ENCODE data around the gene ABCC11. TPM values are rescaled to one million over a fixed set of nuclear protein-coding genes. Genes with fewer than 3 reads are reported as not detected.

The ABCC11 gene
- polyA plus RNA-seq, 4 donors: 0.23 to 0.60 (median 0.32) TPM

DNA sequence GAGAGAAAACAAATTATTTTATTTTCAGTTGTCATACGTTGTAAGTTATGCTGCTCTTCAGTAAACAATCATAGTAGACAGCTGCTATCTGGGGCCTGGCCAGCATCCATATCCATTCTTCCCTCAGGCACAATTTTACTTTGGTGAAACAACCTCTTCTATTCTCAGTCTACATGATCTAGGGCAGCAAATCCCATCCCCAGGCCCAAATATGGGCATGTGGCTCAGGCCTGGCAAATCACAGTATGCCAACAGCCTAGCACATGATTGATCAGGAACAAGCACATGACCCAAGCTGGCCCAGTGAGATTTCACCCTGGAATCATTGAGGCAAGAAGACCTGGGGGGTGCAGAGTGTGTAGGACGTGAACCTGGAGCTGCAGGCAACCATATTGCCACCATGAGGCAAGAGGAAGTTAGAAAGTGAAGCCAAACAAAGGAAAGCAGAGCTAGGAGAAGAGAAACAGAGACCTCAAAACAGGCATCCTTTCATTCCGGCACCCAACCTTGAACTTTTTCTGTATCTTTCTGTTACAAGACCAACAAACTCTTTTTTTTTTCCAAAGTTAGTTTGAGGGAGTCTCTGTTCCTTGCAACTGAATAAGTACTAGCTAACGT is 81.3 kb downstream of the ABCC11 start:
- DNase-seq (ENCODE audit: low read depth in 4 of 4, low spot score in 2 of 4): no peak

DNA sequence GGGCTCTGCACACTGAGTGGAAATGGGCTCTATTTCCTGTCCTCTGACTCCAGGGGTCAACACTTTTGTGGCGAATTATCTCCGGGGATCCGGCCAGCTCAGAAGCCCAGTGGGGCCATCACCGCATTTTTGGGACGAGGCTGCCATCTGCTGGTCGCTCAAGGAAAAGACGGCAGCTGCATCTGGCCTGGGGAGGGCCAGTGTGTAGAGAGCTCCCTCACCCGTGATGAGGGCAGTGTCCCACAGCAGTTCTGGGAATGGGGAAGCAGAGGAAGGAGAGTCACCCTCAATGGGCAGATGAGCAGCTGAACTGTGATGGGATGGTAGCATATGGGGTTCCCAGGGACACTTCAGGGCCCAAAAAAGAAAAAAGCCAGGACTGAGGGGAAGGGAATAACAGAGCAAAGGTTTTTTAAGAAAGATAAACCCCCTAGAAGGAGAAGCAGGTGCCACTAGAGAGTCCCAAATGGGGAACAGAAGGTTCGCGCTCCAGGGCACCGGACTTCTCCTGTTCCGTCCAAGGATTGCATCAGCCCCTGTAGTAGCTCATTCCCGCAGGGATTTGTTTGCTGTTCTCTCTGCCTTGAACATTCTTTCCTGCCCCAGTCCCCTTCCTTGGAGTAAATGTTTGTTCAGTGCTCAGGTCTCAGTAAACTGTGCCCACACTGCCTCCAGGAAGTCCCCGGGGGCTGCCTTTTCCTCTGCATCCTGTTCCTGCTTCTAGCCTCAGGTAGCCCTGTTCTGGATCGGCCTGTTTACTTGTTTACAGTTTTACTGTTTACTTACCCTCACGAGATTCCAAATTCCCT is 82.2 kb downstream of the ABCC11 start:
- DNase-seq (ENCODE audit: low read depth in 4 of 4, low spot score in 2 of 4): peak in 3 of 4 donors; percentile 18 to 34 (median 19)

DNA sequence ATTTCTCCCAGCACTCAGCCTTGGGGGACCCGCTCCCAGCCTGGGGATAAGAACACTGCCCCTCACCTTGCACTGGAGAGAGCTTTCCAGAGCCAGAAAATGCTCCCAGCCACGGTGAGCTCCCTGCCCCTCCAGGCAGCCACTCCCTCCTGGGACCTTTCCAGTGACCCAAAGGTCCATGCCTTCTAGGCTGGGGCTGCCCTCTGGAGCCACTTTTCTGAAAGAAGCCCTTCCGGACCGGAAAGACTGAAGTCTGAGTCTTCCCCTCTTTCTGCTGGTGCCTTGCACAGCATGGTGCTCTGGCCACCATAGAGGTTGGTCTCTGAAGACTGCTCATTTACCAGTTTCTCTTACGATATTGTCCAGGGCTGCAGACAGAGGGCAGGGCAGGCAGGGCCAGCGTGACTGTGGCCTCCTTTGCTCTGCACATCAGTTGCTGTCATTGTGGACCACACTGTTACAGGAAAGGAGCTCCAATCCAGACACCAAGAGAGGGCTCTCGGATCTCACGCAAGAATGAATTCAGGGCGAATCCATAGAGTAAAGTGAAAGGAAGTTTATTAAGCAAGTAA is 84.4 kb downstream of the ABCC11 start:
- no peak for DNase-seq (ENCODE audit: low read depth in 4 of 4, low spot score in 2 of 4)

DNA sequence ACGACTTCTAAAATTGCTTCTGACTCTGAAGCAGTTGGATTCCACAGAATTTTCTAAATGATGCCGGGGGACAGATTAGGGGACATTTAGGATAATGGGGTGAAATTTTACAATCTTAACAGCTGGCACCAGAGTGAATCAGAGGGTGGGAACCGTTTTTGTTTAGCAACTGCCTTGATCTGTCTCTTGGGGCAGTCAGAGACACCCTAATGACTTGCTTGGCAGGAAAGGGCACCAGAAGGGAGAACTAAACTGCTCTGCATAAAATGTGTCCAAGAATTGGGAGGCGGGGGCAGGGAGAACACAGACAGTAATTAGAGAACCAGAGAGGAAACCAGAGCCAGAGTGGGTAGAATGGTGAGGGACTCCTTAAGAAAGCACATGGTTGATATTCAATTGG is 85.4 kb downstream of the ABCC11 start:
- DNase-seq (ENCODE audit: low read depth in 4 of 4, low spot score in 2 of 4): no peak

DNA sequence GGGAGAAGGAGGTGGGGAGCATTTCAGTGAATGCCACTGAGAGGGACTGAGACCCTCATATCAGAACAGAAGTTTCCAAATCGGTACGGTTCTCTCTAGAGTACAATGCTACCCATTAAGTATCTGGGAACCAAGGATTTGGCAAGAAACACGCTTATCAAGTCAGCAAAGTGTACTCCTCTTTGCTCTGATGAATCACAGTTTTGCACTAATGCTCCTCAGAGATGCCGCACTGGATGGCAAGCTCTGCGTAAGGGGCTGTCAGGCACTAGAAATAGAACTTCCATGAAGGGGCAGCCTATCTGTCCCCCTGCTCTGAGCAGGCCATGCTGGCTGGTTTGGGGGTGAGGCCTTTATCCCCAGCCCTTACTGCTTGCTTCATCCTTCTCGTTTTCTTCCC is 86.8 kb downstream of the ABCC11 start:
- DNase-seq (ENCODE audit: low read depth in 4 of 4, low spot score in 2 of 4): no peak

DNA sequence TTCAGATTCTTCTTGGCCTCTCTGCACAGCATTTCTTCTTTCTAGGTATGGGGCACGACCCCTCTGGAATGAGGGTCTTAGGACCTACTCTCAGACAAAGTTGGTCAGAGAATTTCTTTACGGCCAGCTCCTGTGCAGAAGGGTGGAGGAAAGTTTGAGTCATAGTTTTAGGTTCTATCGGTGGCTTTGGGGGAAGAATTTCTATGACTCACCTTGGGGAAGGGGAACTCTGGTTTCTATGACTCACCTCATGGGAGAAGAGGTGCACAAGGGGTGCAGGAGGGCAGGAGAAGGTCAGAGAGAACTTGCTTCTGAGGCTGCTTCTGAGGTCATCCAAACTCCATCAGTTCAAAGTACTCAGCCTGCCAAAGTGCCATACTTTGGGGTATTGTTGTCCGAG is 89.0 kb downstream of the ABCC11 start:
- DNase-seq (ENCODE audit: low read depth in 4 of 4, low spot score in 2 of 4): no peak

DNA sequence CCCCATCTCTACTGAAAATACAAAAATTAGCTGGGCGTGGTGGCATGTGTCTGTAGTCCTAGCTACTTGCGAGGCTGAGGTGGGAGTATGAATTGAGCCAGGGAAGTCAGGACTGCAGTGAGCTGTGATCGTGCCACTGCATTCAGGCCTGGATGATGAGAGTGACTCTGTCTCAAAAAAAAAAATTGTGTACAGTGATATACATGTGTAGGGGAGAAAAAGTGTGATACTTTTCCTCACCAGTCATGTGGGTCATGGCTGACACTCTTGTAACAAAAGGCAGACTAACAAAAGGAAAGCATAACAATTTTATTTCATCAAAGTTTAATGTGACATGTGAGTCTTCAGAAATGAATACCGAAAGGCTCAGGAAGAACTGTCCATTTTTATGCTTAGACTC is 89.5 kb downstream of the ABCC11 start:
- no peak for DNase-seq (ENCODE audit: low read depth in 4 of 4, low spot score in 2 of 4)

DNA sequence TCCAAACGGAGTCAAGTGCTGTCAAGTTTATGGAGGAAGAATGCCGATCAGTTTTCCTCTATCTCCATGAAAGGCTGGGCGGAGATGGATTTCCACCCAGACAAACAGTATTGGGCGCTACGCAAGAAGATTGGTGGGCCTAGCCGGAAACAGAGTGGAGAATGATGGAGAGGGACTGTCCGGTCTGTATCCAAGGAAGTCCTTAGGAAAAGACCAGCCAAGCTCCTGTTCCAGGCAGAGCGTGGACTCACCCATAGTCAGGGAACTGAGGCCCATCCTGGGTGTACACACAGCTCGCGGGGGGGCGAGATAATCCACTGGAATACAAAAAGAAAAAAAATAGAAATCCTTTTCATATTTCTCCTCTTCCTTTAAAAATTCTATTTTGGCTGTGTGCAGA is 90.0 kb downstream of the ABCC11 start:
- no peak for DNase-seq (ENCODE audit: low read depth in 4 of 4, low spot score in 2 of 4)

DNA sequence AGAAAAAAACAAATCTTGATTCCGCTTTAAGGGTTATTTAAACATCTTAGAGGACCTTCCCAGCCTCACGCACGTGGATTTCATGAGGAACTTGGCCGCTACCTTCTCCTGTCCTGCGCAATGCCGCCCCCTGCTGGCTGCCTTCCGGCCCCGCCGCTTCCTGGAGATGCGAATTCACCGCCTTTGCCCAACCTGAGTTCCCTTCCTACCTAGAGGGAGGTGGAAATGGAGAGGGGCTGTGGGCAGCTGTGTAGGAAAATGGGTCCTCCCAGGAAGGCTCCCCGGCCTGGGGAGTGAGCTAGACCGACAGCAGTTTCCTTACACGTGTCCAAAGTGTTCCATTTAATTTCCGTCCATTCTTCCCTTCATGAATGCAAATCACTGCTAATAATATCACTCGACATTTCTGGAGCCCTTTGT is 90.5 kb downstream of the ABCC11 start:
- peak; percentile 27 to 54 (median 39) for DNase-seq (ENCODE audit: low read depth in 4 of 4, low spot score in 2 of 4)

DNA sequence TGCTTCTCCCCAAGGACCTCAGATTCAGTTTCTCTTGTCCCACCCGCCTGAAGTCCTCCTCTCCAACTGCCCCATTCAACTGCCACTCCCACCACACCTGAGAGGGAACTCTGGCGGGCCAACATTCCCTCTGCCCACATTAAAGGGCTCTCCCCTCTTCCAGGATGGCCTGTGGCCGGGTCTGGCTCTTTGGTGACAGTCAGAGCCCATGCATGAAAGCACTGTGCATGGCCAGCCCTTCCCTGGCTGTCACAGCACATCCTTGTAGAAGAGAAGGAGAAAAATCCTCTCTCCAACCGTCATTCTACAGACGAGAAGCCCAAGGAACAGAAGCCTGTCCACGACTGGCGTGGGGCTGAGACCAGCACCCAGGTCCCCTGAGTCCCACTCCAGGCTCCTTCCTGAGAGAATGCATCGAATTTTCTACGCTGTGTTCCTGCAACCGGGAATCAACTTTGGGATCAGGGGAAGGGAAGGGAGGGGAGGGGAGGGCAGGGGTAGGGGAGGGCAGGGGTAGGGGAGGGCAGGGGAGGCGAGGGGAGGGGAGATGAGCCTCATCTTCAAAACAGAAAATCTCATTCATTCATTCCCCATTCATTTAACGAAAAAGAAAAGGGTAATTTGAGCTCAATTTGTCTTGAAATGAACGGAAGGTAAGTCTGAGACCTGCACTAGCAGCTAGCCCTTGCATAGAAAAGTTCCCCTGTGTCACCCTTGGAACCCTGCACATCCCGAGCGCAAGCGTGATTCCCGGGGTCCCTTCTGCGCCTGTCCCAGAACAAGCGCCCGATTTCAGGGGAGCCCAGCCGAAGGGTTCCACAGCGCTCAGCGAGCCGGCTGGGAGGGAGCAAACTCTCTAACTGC is 91.2 kb downstream of the ABCC11 start, which contains the start of gene ABCC12:
ABCC12 (minus strand) TSS at position 68 of the 864 bp plus-strand sequence. CDS start 9,569 bp downstream, outside the sequence.
- DNase-seq (ENCODE audit: low read depth in 4 of 4, low spot score in 2 of 4): no peak

DNA sequence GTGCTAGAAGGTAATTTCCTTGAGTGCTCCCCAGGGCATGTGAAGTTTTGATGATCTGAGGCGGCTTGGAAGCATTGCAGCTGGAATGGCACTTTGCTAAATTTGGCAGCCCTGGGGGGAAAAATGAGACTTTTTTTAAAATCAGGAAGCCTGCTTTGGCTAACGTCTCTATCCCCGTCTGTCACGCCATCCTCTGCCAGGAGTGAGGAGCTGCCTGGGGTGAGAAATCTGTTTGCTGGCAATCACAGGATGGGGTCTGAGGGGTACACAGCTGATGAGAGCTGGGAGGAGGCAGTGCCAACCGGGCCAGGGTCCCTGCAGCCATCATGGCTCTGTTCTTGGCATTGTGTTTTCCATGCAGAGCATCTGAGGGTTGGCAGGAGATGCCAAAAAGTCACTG is 93.6 kb downstream of the ABCC11 start:
- DNase-seq (ENCODE audit: low read depth in 4 of 4, low spot score in 2 of 4): no peak

DNA sequence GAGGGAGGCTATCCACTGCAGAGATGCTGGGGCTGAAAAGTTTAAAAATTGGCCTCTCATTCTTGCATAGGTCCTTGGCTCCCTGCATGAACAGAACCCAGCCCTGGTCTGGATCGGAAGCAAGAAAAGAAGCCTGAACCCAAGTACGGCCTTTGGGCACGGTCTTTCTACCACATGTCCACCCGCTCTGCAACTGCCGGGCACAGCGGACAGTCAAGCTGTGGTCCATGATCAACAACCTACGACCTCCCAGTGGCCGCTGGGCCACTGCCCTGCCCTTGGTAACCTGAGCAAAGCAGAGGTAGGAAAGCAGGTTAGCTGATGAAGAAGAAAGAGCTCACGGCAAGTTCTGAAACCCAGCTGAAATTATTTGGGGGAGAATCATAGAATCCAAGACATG is 95.1 kb downstream of the ABCC11 start:
- DNase-seq (ENCODE audit: low read depth in 4 of 4, low spot score in 2 of 4): no peak

DNA sequence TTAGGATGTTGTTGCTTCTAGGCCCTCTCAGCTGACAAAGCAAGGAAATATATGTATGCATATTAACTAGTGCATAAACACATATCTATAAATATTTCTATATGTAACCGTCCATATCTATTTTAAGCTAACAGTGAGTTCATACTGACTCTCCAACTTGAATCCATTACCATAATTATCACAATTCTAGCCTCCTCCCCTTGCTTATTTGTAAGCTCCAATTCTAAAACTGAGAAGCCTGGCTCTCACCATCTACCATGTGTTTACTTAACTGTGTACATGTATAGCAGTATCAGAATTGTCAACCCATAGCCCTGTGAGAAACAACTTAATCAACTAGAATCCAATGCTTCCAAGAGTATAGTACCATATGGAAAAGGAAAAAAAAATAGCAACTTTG is 96.6 kb downstream of the ABCC11 start:
- DNase-seq (ENCODE audit: low read depth in 4 of 4, low spot score in 2 of 4): no peak

DNA sequence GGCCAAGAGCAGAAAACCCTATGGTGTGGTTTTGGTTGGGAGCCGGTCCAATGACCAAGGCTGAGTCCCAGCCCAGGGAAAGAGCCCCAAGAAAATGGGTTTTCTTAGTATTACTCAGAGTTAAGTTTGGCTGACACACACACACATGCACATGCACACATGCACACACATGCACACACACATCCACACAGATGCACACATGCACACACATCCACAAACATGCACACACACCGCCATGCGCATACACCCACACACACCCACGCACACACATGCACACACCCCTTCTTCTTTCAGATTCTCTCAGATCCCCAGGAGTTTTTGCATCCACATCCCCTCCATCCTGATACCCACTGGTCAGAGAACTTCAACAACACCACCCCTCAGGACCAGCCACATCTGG is 100.6 kb downstream of the ABCC11 start:
- no peak for DNase-seq (ENCODE audit: low read depth in 4 of 4, low spot score in 2 of 4)

DNA sequence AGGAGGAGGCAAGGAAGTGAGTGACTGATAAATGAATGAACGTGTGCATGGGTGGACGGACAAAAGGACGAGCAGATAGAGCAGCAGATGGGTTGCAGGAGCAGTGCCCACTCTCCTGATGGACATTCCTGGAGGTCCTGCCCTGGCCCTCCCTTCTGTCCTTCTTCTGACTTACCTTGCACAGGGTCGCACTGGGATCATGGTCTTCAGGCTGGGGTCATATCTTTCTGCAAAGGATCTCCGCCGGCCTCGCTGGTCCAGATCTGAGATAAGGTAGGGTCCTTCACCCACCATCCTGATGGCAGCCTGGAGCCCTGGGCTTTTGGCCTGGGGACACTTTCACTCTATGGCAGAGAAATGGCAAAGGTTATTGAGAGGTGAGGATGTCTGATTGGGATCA is 101.2 kb downstream of the ABCC11 start:
- DNase-seq (ENCODE audit: low read depth in 4 of 4, low spot score in 2 of 4): no peak

DNA sequence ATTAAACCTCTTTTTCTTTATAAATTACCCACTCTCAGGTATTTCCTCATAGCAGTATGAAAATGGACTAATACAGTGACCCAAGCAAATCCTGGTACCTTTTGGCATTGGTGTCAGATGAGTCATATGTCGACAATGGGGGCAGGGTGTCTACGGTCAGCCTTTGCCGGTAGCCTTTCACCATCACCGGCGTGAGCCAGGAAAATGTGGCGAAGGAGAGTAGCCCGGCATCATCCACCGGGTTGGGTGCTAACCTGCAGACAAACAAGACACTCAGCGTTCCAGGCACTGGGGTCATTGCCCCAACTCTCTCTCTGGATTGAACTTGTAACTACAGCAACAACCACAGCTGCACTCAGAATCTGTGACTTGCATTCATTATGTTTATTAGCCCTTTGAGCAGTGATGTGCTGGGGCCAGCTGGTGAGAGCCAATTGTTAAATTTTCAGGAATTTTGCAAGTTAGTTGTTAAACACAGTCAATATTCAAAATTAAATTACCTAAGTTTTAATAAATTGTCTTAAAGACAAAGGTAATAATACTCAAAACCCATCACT is 103.4 kb downstream of the ABCC11 start:
- no peak for DNase-seq (ENCODE audit: low read depth in 4 of 4, low spot score in 2 of 4)

DNA sequence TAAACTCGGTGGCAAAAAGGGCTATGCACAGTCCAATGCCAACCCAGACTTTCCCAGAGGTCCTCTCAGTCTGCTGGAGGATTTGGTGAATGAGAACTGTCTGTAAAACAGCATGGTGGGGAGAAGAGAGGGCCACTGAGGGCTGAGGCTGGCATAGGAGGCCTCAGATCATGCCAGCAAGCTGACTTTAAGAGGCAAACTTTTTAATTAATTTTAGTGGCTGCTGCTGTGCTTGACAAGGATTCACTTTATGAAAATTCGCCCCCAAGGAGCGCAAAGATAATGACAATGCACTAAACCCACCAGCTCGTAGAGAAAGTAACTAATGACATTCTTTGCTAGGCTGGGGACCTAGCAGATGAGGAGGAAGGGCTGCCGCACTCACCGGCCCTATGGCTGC is 106.5 kb downstream of the ABCC11 start:
- no peak for DNase-seq (ENCODE audit: low read depth in 4 of 4, low spot score in 2 of 4)

DNA sequence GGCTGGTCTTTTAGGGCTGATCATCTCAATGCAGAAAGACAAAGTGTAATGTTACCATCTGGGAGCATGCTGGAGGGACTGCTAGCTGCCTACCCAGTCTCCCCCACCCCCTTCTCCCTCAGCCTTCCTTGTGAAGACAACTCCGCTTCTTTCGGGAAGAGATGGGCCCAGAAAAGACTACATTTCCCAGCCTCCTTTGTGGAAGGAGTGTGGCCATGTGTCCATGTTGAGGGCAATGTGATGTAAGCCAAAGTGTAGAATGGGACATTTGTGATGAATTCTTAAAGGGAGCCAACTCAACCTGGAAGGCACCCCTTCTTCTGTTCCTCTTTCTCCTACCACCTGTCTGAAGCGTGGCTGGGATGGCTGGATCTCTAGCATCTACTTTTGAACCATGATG is 107.8 kb downstream of the ABCC11 start:
- no peak for DNase-seq (ENCODE audit: low read depth in 4 of 4, low spot score in 2 of 4)

DNA sequence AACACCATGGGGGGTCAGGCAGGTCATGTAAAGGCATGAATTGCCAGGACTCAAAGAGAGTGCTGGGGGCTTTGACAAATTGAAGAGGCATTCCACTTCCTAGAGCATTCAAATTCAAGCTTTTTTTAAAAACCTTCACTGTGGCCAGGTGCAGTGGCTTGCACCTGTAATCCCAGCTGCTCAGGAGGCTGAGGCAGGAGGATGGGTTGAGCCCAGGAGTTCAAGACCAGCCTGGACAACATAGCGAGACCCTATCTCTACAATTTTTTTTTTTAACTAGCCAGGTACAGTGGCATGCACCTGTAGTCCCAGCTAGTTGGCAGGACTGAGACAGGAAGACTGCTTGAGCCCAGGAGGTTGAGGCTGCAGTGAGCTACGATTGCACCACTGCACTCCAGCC is 108.8 kb downstream of the ABCC11 start:
- no peak for DNase-seq (ENCODE audit: low read depth in 4 of 4, low spot score in 2 of 4)

DNA sequence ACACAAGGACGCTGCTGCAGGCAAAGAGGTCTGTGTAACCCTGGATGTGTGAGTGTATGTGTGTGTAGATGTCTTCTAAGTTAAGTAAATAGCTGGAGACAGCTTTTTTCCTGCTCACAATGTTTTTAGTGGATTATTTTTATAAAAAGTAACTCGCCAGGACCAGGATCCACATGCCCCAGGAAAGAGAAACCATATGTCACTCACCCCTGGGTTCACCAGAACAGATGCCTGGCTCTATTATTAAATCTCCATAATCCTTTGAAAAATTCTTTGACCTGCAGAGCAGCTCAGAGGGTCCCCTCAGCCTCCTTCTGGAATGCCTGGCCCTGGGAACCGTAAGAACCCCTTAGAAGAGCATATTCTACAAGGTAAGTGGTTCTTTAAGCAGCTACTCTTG is 109.5 kb downstream of the ABCC11 start:
- DNase-seq (ENCODE audit: low read depth in 4 of 4, low spot score in 2 of 4): no peak
